SK-N-SH (cell line): ENCODE measurements around the gene GLT8D1. TPM values are rescaled to one million over a fixed set of nuclear protein-coding genes. Genes with fewer than 3 reads are reported as not detected.

Source experiments
- CTCF ChIA-PET: fragments of 300-600, 350-600 bp; formaldehyde crosslinking; extraction: SDS; loops from one replicate; lab custom pipeline; 2021; lab: Yijun Ruan, JAX
- POLR2A ChIA-PET: fragments of 350-600 bp; sonication (Branson Sonifier 250); formaldehyde crosslinking; extraction: SDS; loops from one replicate; lab custom pipeline; 2020; ENCODE audit warnings: antibody characterized with exemption, inconsistent platforms; lab: Yijun Ruan, JAX
- DNase-seq: peaks from one replicate; pipeline ENCODE4 v3.0.0; 2012
- H2AFZ ChIP-seq: fragments of 200-600 bp; sonication (generic); 2 replicates; pipeline ENCODE4 v1.8.1; 2016; ENCODE audit warnings: antibody characterized with exemption, mild to moderate bottlenecking, low read depth
- H3F3A ChIP-seq: fragments of 200-600 bp; sonication (generic); replicated peaks from 2 replicates; pipeline ENCODE3; 2016; ENCODE audit warnings: antibody characterized with exemption, mild to moderate bottlenecking; ENCODE audit not compliant: insufficient read depth
- H3K27ac ChIP-seq, 2 experiments: fragments of 200-500 bp in 1 of 2; fragments of 200-600 bp in 1 of 2; sonication (Bioruptor generic) in 1 of 2; sonication (generic), shearing (Covaris generic) in 1 of 2; 2 replicates each; pipeline versions ENCODE4 v1.5.1 to v1.6.1; 2014 to 2016; ENCODE audit warnings: low read depth in 2 of 2, inconsistent platforms in 1 of 2, low read length in 1 of 2, mild to moderate bottlenecking in 1 of 2, mixed read lengths in 1 of 2
- H3K27me3 ChIP-seq: fragments of 200-600 bp; sonication (generic), shearing (Covaris generic); 2 replicates; pipeline ENCODE4 v1.6.1; 2016; ENCODE audit warnings: mixed run types; ENCODE audit not compliant: insufficient read depth
- H3K36me3 ChIP-seq, 2 experiments: fragments of 200-500 bp in 1 of 2; fragments of 200-600 bp in 1 of 2; sonication (Bioruptor generic) in 1 of 2; sonication (generic) in 1 of 2; replicated peaks in 1 of 2; 2 replicates each; pipeline versions ENCODE3 to v1.5.1; 2014 to 2016; ENCODE audit warnings: low read length in 1 of 2, mild to moderate bottlenecking in 1 of 2; ENCODE audit not compliant: insufficient read depth in 2 of 2, control insufficient read depth in 1 of 2
- H3K4me1 ChIP-seq, 2 experiments: fragments of 200-500 bp in 1 of 2; fragments of 200-600 bp in 1 of 2; sonication (Bioruptor generic) in 1 of 2; sonication (generic), shearing (Covaris generic) in 1 of 2; 2 replicates each; pipeline versions ENCODE4 v1.5.1 to v1.6.1; 2014 to 2016; ENCODE audit warnings: low read depth in 1 of 2, low read length in 1 of 2, mixed run types in 1 of 2; ENCODE audit not compliant: insufficient read depth in 2 of 2, control insufficient read depth in 1 of 2
- H3K4me2 ChIP-seq: fragments of 200-600 bp; sonication (generic), shearing (Covaris generic); 2 replicates; pipeline ENCODE4 v1.6.1; 2017; ENCODE audit warnings: mixed run types
- H3K4me3 ChIP-seq, 2 experiments: fragments of 200-500 bp in 1 of 2; fragments of 200-600 bp in 1 of 2; sonication (Bioruptor generic) in 1 of 2; sonication (generic), shearing (Covaris generic) in 1 of 2; 2 replicates each; pipeline versions ENCODE4 v1.5.1 to v1.8.1; 2014 to 2016; ENCODE audit warnings: low read depth in 2 of 2, inconsistent platforms in 1 of 2, low read length in 1 of 2, mild to moderate bottlenecking in 1 of 2, mixed read lengths in 1 of 2, moderate library complexity in 1 of 2
- H3K79me2 ChIP-seq: fragments of 200-600 bp; sonication (generic); 2 replicates; pipeline ENCODE4 v1.8.1; 2017; ENCODE audit warnings: mild to moderate bottlenecking; ENCODE audit not compliant: insufficient read depth
- H3K9ac ChIP-seq: fragments of 200-600 bp; sonication (generic); 2 replicates; pipeline ENCODE4 v1.6.1; 2017; ENCODE audit warnings: mixed run types
- H3K9me2 ChIP-seq: fragments of 200-600 bp; sonication (generic); 2 replicates; pipeline ENCODE4 v1.6.1; 2017; ENCODE audit warnings: mixed run types
- H3K9me3 ChIP-seq: fragments of 200-600 bp; sonication (generic); 2 replicates; pipeline ENCODE4 v1.6.1; 2017; ENCODE audit warnings: mixed run types, mild to moderate bottlenecking, moderate library complexity
- H4K20me1 ChIP-seq: fragments of 200-600 bp; sonication (generic); 2 replicates; pipeline ENCODE4 v1.6.1; 2017; ENCODE audit warnings: mild to moderate bottlenecking, mixed run types; ENCODE audit not compliant: insufficient read depth
- CHD2 ChIP-seq: fragments of 150-350 bp; IDR thresholded peaks from 2 replicates; pipeline ENCODE4 v1.6.1; 2018; ENCODE audit warnings: low read length; ENCODE audit not compliant: partially characterized antibody
- EZH2phosphoT487 ChIP-seq: fragments of 200-600 bp; sonication (generic); IDR thresholded peaks from 2 replicates; pipeline ENCODE4 v1.6.1; 2017; ENCODE audit warnings: low read depth, mixed run types, mild to moderate bottlenecking, antibody characterized with exemption, moderate library complexity, borderline replicate concordance
- FOXJ3 ChIP-seq: sonication (generic); formaldehyde crosslinking; IDR thresholded peaks from 2 replicates; pipeline ENCODE4 v1.5.1; 2020; ENCODE audit warnings: mild to moderate bottlenecking, missing genetic modification reagents
- GABPA ChIP-seq: IDR thresholded peaks from 2 replicates; pipeline ENCODE4 v1.4.0; 2012; ENCODE audit warnings: low read depth, mild to moderate bottlenecking
- GATA2 ChIP-seq: sonication (generic); formaldehyde crosslinking; IDR thresholded peaks from 2 replicates; pipeline ENCODE4 v1.5.0; 2020; ENCODE audit warnings: mild to moderate bottlenecking, missing genetic modification reagents
- IRF3 ChIP-seq: fragments of 150-350 bp; IDR thresholded peaks from 2 replicates; pipeline ENCODE4 v1.6.1; 2016; ENCODE audit warnings: mild to moderate bottlenecking, low read depth, low read length
- JUND ChIP-seq: IDR thresholded peaks from 2 replicates; pipeline ENCODE4 v1.4.0; 2012
- MEF2A ChIP-seq: IDR thresholded peaks from 2 replicates; pipeline ENCODE4 v1.4.0; 2012; ENCODE audit warnings: low read depth, borderline replicate concordance
- MXI1 ChIP-seq: IDR thresholded peaks from 2 replicates; pipeline ENCODE4 v1.6.1; 2012; ENCODE audit warnings: mild to moderate bottlenecking, low read depth, low read length, improper control_type of control experiment
- NFIC ChIP-seq: IDR thresholded peaks from 2 replicates; pipeline ENCODE4 v1.4.0; 2012; ENCODE audit warnings: borderline replicate concordance
- NRF1 ChIP-seq: IDR thresholded peaks from 2 replicates; pipeline ENCODE4 v1.6.1; 2012; ENCODE audit warnings: low read depth, mild to moderate bottlenecking, low read length
- RCOR1 ChIP-seq: fragments of 150-350 bp; IDR thresholded peaks from 2 replicates; pipeline ENCODE4 v1.6.1; 2017; ENCODE audit warnings: antibody characterized with exemption, low read length
- TAF1 ChIP-seq: IDR thresholded peaks from 2 replicates; pipeline ENCODE4 v1.6.1; 2012; ENCODE audit warnings: low read depth, mild to moderate bottlenecking, low read length, moderate library complexity, borderline replicate concordance
- USF2 ChIP-seq: fragments of 150-350 bp; IDR thresholded peaks from 2 replicates; pipeline ENCODE4 v1.6.1; 2017; ENCODE audit warnings: antibody characterized with exemption, low read length, low read depth, borderline replicate concordance
- YY1 ChIP-seq: IDR thresholded peaks from 2 replicates; pipeline ENCODE4 v1.4.0; 2012; ENCODE audit warnings: low read depth, mild to moderate bottlenecking
- WGBS: methylation state at CpG from one replicate; pipeline ENCODE4 v1.1.6; 2017; ENCODE audit warnings: low lambda C conversion rate; 5-methylcytosine and 5-hydroxymethylcytosine counted together
- polyA plus RNA-seq, 3 experiments: library from polyadenylated mRNA; depleted of rRNA; stranded (reverse); fragments of >200 nt; gene quantifications; 2 replicates each; pipeline ENCODE4 v1.2.3, GENCODE V29; 2012
- TF ChIP-seq, protein P1 (sequence below): IDR thresholded peaks from 2 replicates; pipeline ENCODE4 v1.4.0; 2012; ENCODE audit warnings: low read depth

Gene GLT8D1
- polyA plus RNA-seq, 1 of the 3 experiments (the other 2 are of a cell fraction), result 102 TPM

- no peak for TF ChIP-seq IRF3
- TF ChIP-seq USF2, result no peak
- TF ChIP-seq YY1, result no peak
- no peak for TF ChIP-seq EZH2phosphoT487
- TF ChIP-seq MEF2A, result no peak
- TF ChIP-seq NFIC, result no peak
- TF ChIP-seq MXI1, result no peak
- no peak for TF ChIP-seq NRF1
- no peak for TF ChIP-seq TAF1
- no peak for TF ChIP-seq RCOR1
- TF ChIP-seq GATA2 (CRISPR knock-in tag), result no peak
- TF ChIP-seq, protein P1, sequence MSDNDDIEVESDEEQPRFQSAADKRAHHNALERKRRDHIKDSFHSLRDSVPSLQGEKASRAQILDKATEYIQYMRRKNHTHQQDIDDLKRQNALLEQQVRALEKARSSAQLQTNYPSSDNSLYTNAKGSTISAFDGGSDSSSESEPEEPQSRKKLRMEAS, result no peak
- TF ChIP-seq JUND, result no peak
- no peak for TF ChIP-seq CHD2
- TF ChIP-seq GABPA, result no peak
- Histone ChIP-seq H3K27ac (no peak overlapping the region), H3K9ac (no peak overlapping the region), H3K9me2 (no peaks in the 10 kb centered on the region), H3K4me3 (no peak overlapping the region), H4K20me1 (no peaks in the 10 kb centered on the region), H2AFZ (no peak overlapping the region), H3K4me2 (no peak overlapping the region), H3K27me3 (no peaks in the 10 kb centered on the region), H3K9me3 (no peaks in the 10 kb centered on the region), H3K36me3 (peaks cover 56 to 67% of the 10 kb centered on the region in 2 experiments), H3K79me2 (no peaks in the 10 kb centered on the region), H3K4me1 (no peaks in the 10 kb centered on the region), H3F3A (peaks cover 8% of the 10 kb centered on the region)
- no peak for DNase-seq
- 88% methylated on average over 1 of the region's 1 CpG for WGBS
- POLR2A ChIA-PET, result no interaction called here
- CTCF ChIA-PET, result interaction anchor here (1.6 kb wide), 1 partner anchor 111 kb away, joined by 3 read pairs; no protein-coding TSS in a partner anchor
These were observed 34.1 kb upstream of the GLT8D1 start for GRCh38 chr3:52739730-52740129.

- no peaks in the 10 kb centered on the region for H3K79me2 ChIP-seq
- peaks cover 35 to 83% of the 10 kb centered on the region in 2 experiments for H3K36me3 ChIP-seq
- no peak overlapping the region for H3K9ac ChIP-seq
- no peak overlapping the region for H2AFZ ChIP-seq
- H3K27ac ChIP-seq, result no peak overlapping the region
- TF ChIP-seq MXI1, result no peak
- no peak for TF ChIP-seq FOXJ3 (CRISPR knock-in tag)
- H3K4me3 ChIP-seq, result no peak overlapping the region
- WGBS, result 84% methylated on average over 10 of the region's 10 CpGs
- no peaks in the 10 kb centered on the region for H3K27me3 ChIP-seq
- H3K4me1 ChIP-seq, result no peaks in the 10 kb centered on the region
- CTCF ChIA-PET, result no interaction called here
- POLR2A ChIA-PET, result no interaction called here
- no peaks in the 10 kb centered on the region for H4K20me1 ChIP-seq
- H3K9me2 ChIP-seq, result no peaks in the 10 kb centered on the region
- H3K9me3 ChIP-seq, result peaks cover 3% of the 10 kb centered on the region; the same call in 1 of the 2 replicates
- H3K4me2 ChIP-seq, result no peak overlapping the region
- DNase-seq, result no peak
- H3F3A ChIP-seq, result peaks cover 11% of the 10 kb centered on the region
These were observed 27.8 kb upstream of the GLT8D1 start for GRCh38 chr3:52733256-52733891.
